C4-2B (cell line): ENCODE measurements around the gene ADGRD1.

Experiments used
- ZFX ChIP-seq: fragments of 450-650 bp; IDR thresholded peaks from 2 replicates; pipeline ENCODE4 v1.6.1; 2017
- TF ChIP-seq, protein P1 (sequence below): fragments of 450-650 bp; conservative IDR thresholded peaks from 2 replicates; pipeline ENCODE4 v1.5.1; 2017; ENCODE audit warnings: mild to moderate bottlenecking

DNA sequence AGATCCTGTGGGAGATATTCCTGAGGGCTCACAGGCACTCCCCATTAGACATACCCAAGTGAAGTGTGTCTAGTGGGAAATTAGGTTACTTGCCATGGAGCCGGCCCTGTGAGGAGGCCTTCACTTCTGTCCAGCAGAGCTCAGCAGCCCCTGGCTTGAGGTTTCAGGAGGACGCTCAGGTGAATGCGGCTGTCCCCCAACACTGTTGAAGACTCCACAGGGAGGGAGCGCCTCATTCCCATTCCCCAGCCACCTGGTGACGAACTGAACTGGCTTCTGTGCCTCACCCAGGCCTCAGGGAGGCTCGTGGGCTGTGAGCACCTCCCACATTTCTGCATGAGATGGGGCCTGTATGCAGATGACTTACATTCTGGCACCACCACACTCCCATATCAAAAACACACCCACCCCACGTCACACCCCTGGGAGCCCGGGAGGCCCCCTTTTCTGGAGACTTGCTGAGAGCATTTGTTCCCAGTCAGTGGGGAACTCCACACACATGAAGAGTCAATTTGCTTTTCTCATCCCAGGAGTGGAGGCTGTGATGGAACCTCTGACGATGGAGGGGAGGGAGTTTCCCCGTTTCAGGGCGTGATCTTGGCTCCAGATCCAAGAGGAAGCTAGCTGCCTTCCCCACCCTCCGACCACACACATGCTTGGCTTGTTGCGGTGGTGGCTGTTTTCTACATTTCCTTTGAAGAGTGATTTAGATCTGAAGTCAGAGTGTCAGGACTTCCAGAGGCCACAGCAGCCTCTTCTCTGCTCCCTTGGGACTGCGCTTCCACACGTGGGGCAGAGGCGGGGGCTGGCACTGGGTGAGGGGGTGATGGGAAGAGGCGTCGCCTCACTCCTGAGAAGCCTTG lies 120.7 kb downstream of the ADGRD1 start:
- TF ChIP-seq, protein P1, sequence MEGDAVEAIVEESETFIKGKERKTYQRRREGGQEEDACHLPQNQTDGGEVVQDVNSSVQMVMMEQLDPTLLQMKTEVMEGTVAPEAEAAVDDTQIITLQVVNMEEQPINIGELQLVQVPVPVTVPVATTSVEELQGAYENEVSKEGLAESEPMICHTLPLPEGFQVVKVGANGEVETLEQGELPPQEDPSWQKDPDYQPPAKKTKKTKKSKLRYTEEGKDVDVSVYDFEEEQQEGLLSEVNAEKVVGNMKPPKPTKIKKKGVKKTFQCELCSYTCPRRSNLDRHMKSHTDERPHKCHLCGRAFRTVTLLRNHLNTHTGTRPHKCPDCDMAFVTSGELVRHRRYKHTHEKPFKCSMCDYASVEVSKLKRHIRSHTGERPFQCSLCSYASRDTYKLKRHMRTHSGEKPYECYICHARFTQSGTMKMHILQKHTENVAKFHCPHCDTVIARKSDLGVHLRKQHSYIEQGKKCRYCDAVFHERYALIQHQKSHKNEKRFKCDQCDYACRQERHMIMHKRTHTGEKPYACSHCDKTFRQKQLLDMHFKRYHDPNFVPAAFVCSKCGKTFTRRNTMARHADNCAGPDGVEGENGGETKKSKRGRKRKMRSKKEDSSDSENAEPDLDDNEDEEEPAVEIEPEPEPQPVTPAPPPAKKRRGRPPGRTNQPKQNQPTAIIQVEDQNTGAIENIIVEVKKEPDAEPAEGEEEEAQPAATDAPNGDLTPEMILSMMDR, result no peak
- TF ChIP-seq ZFX, result no peak
